ENCODE results near the gene USP12. TPM values are rescaled to one million over a fixed set of nuclear protein-coding genes. Genes with fewer than 3 reads are reported as not detected.

USP12 gene
- total RNA-seq, 1 donor from 2014 or later, result 17.9 TPM

DNA sequence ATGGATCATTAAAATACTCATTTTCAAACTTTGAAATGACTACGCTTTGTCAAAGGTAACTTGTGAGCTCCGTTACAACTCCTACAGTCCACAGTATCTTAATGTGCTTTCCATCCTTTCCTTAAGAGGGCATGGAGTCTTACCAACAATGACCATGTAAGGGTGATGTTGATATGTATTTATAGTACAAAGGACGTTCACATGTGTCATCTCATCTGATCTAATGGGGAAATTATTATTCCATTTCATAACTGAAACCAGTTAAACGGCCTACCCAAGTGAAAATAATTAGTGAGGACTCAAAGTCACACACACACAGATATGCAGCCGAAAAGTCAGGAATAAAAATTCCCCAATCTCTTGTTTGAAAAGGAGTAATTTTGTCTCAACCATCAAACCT is 9.6 kb downstream of the USP12 start:
- TF ChIP-seq, protein P1, sequence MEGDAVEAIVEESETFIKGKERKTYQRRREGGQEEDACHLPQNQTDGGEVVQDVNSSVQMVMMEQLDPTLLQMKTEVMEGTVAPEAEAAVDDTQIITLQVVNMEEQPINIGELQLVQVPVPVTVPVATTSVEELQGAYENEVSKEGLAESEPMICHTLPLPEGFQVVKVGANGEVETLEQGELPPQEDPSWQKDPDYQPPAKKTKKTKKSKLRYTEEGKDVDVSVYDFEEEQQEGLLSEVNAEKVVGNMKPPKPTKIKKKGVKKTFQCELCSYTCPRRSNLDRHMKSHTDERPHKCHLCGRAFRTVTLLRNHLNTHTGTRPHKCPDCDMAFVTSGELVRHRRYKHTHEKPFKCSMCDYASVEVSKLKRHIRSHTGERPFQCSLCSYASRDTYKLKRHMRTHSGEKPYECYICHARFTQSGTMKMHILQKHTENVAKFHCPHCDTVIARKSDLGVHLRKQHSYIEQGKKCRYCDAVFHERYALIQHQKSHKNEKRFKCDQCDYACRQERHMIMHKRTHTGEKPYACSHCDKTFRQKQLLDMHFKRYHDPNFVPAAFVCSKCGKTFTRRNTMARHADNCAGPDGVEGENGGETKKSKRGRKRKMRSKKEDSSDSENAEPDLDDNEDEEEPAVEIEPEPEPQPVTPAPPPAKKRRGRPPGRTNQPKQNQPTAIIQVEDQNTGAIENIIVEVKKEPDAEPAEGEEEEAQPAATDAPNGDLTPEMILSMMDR (IDR thresholded peaks at IDR 0.05; ENCODE audit: insufficient read depth, low read length, severe bottlenecking), result no peak
- DNase-seq (ENCODE audit: low read depth) (no peak), FAIRE-seq (no peak)
- Histone ChIP-seq H3K27me3 (ENCODE audit: control insufficient read depth, insufficient read depth, low read length) (no peaks in the 10 kb centered on the region), H3K36me3 (ENCODE audit: control insufficient read depth, insufficient read depth, low read length) (no peaks in the 10 kb centered on the region), H3K4me3 (ENCODE audit: low read depth, low read length) (no peak overlapping the region)

DNA sequence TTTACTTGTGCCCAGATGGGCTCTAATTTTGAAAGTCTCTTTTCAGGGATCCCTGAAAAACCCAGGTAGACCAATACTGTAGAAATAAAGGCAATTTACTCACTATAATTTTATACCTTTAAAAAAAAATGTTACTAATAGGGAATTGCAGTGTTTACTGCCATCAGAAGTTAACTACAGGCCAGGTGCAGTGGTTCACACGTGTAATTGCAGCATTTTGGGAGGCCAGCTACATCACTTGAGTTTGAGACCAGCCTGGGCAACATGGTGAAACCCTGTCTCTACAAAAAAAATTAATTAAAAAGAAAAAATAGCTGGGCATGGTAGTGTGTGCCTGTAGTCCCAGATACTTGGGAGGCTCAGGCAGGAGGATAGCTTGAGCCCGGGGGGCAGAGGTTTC is 10.2 kb downstream of the USP12 start:
- no peaks in the 10 kb centered on the region for H3K36me3 ChIP-seq (ENCODE audit: control insufficient read depth, insufficient read depth, low read length)
- FAIRE-seq, result no peak
- no peaks in the 10 kb centered on the region for H3K27me3 ChIP-seq (ENCODE audit: control insufficient read depth, insufficient read depth, low read length)

DNA sequence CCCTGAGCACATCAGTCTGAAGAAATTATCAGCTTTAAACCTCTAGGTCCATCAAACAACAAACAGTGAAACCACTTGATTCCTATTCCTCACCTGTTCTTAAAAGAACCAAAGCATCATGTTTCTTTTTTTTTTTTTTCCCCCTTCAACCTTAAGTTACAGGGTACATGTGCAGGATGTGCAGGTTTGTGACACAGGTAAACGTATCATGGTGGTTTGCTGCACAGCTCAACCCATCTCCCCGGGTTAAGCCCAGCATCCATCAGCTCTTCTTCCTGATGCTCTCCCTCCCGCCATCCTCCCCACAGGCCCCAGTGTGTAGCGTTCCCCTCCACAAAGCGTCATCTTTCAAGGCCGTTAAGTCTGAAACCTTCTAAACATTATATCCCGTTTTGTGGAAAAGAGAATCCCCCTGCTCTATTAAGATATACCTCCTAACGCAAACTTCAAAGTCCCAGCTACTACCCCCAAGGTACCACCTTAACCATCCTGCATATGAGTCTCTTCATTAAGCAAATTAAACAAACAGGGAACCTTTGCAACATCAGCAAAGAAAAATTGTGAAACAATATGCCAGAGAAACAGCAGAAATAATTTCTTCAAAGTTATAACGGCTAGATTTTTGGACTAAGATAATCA is 10.8 kb downstream of the USP12 start:
- Histone ChIP-seq H3K27me3 (ENCODE audit: control insufficient read depth, insufficient read depth, low read length) (no peaks in the 10 kb centered on the region), H3K4me3 (ENCODE audit: low read depth, low read length) (no peak overlapping the region), H3K36me3 (ENCODE audit: control insufficient read depth, insufficient read depth, low read length) (no peaks in the 10 kb centered on the region)
- TF ChIP-seq, protein P1 (IDR thresholded peaks at IDR 0.05; ENCODE audit: insufficient read depth, low read length, severe bottlenecking), result no peak
- DNase-seq (ENCODE audit: low read depth) (no peak), FAIRE-seq (no peak)

More for the DNA sequence above, 10.2 kb downstream of the USP12 start:
- no peak for DNase-seq (ENCODE audit: low read depth)
- no peak overlapping the region for H3K4me3 ChIP-seq (ENCODE audit: low read depth, low read length)
- TF ChIP-seq, protein P1 (IDR thresholded peaks at IDR 0.05; ENCODE audit: insufficient read depth, low read length, severe bottlenecking), result no peak

DNA sequence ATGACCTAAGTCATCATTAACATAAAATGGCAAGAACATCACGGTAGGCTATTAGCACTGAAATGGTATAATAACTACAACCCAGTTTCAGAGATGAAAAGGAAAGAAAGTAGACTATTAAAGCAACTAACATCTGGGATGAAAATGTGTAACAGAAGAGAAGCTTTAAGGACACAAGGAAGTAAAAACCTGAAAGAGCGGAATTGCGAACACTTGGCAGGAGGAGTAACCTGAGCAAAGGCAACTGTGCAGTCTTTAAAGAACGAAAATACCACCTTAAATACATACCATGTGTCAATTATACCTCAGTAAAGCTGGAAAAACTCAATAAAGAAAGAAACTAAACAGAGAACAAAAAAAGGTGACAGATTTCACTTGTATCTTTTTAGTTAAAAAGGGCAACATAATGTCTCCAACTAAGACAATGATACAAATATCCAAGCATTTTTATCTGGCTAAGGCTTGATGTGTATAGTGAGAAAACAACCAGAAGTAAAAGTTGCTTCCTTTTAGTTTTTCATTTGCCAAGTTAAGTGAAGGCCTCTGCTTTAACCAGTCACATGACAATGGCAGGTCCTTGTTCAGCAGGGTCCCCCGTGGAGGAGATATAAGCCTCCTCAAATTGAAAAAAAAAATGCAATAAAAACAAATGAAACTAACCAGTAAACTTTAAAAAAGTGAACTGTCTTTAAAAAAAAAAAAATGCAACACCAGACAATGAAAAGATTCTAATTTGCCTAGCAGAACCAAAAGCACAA is 11.6 kb downstream of the USP12 start:
- Histone ChIP-seq H3K36me3 (ENCODE audit: control insufficient read depth, insufficient read depth, low read length) (no peaks in the 10 kb centered on the region), H3K27me3 (ENCODE audit: control insufficient read depth, insufficient read depth, low read length) (no peaks in the 10 kb centered on the region), H3K4me3 (ENCODE audit: low read depth, low read length) (no peak overlapping the region)
- TF ChIP-seq, protein P1 (IDR thresholded peaks at IDR 0.05; ENCODE audit: insufficient read depth, low read length, severe bottlenecking), result no peak
- DNase-seq (ENCODE audit: low read depth) (no peak), FAIRE-seq (no peak)

GRCh38 chr13:27158335-27158734 is 13.3 kb downstream of the USP12 start:
- no peak for DNase-seq (ENCODE audit: low read depth)
- Histone ChIP-seq H3K27me3 (ENCODE audit: control insufficient read depth, insufficient read depth, low read length) (no peaks in the 10 kb centered on the region), H3K4me3 (ENCODE audit: low read depth, low read length) (no peak overlapping the region), H3K36me3 (ENCODE audit: control insufficient read depth, insufficient read depth, low read length) (no peaks in the 10 kb centered on the region)
- TF ChIP-seq, protein P1 (IDR thresholded peaks at IDR 0.05; ENCODE audit: insufficient read depth, low read length, severe bottlenecking), result no peak
- no peak for FAIRE-seq
